ENCODE results near the gene CD200R1L.

Gene CD200R1L

DNA sequence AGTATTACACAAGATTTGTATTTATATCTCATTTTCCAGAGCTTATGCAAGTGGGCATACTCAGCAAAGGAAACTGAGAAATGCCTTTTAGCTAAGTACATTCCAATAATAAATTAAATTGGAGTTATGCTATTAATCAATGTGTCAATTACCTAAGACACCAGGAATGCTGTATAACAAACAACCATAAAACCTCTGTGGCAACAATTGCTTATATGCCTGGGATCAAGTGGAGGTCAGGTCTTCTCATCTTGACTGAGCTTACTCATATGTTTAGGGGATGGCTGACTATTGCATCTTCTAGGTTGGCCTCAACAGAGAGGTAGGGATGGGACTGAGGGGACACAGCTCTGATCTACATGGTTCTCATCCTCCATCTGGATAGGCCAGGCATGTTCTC lies 30.7 kb downstream of the CD200R1L start:
- H3K9me2 ChIP-seq (replicated peaks; ENCODE audit: low read depth, low read length), result no peaks in the 10 kb centered on the region
- no peaks in the 10 kb centered on the region for H3K27me3 ChIP-seq (ENCODE audit: insufficient read depth, low read length, poor library complexity, severe bottlenecking)
- H3F3A ChIP-seq (ENCODE audit: low read depth), result no peaks in the 10 kb centered on the region
- H2AFZ ChIP-seq (ENCODE audit: low read length), result no peak overlapping the region
- no peaks in the 10 kb centered on the region for H4K20me1 ChIP-seq (ENCODE audit: insufficient read depth, low read length, poor library complexity, severe bottlenecking)
- H3K9me3 ChIP-seq (ENCODE audit: insufficient read depth, low read depth, low read length), result no peaks in the 10 kb centered on the region
- H3K4me3 ChIP-seq (ENCODE audit: low read length, poor library complexity, severe bottlenecking), result no peak overlapping the region
- no peaks in the 10 kb centered on the region for H3K79me2 ChIP-seq (ENCODE audit: insufficient read depth, low read length)
- no peaks in the 10 kb centered on the region for H3K36me3 ChIP-seq (ENCODE audit: insufficient read depth, low read length)
- no peak overlapping the region for H3K9ac ChIP-seq (ENCODE audit: low read depth, low read length, poor library complexity, severe bottlenecking)
- H3K4me1 ChIP-seq (ENCODE audit: insufficient read depth, low read length, poor library complexity, severe bottlenecking), result peaks cover 30% of the 10 kb centered on the region
- TF ChIP-seq, protein P1, sequence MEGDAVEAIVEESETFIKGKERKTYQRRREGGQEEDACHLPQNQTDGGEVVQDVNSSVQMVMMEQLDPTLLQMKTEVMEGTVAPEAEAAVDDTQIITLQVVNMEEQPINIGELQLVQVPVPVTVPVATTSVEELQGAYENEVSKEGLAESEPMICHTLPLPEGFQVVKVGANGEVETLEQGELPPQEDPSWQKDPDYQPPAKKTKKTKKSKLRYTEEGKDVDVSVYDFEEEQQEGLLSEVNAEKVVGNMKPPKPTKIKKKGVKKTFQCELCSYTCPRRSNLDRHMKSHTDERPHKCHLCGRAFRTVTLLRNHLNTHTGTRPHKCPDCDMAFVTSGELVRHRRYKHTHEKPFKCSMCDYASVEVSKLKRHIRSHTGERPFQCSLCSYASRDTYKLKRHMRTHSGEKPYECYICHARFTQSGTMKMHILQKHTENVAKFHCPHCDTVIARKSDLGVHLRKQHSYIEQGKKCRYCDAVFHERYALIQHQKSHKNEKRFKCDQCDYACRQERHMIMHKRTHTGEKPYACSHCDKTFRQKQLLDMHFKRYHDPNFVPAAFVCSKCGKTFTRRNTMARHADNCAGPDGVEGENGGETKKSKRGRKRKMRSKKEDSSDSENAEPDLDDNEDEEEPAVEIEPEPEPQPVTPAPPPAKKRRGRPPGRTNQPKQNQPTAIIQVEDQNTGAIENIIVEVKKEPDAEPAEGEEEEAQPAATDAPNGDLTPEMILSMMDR (conservative IDR thresholded peaks at IDR 0.05; ENCODE audit: low read length), result no peak
- no peak for TF ChIP-seq EZH2phosphoT487 (IDR thresholded peaks at IDR 0.05; ENCODE audit: borderline replicate concordance)
- no peak overlapping the region for H3K4me2 ChIP-seq (ENCODE audit: low read depth, low read length, poor library complexity, severe bottlenecking)

DNA sequence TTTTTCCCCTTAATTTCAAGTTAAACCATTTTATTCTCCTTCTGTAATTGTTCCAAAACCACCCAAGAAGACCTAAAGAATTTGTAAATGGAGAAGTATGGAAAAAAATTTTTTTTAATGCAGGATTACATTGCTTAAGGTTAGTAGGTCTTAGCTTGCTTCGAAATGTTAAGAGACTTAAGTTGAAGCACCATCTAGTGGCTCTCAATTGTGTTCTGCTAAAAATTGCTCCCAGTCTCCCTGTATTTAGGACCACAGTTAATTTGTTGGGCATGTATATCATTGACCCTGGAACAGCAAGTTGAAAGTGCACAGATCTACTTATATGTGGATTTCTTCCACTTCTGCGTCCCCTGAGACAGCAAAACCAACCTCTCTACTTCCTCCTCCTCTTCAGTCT lies 32.4 kb downstream of the CD200R1L start:
- H3F3A ChIP-seq (ENCODE audit: low read depth), result no peaks in the 10 kb centered on the region
- H3K9me2 ChIP-seq (replicated peaks; ENCODE audit: low read depth, low read length), result no peaks in the 10 kb centered on the region
- no peak overlapping the region for H3K9ac ChIP-seq (ENCODE audit: low read depth, low read length, poor library complexity, severe bottlenecking)
- H3K9me3 ChIP-seq (ENCODE audit: insufficient read depth, low read depth, low read length), result no peaks in the 10 kb centered on the region
- H3K36me3 ChIP-seq (ENCODE audit: insufficient read depth, low read length), result no peaks in the 10 kb centered on the region
- no peak overlapping the region for H3K4me2 ChIP-seq (ENCODE audit: low read depth, low read length, poor library complexity, severe bottlenecking)
- H4K20me1 ChIP-seq (ENCODE audit: insufficient read depth, low read length, poor library complexity, severe bottlenecking), result no peaks in the 10 kb centered on the region
- no peaks in the 10 kb centered on the region for H3K27me3 ChIP-seq (ENCODE audit: insufficient read depth, low read length, poor library complexity, severe bottlenecking)
- H2AFZ ChIP-seq (ENCODE audit: low read length), result no peak overlapping the region
- H3K4me3 ChIP-seq (ENCODE audit: low read length, poor library complexity, severe bottlenecking), result no peak overlapping the region
- TF ChIP-seq, protein P1 (conservative IDR thresholded peaks at IDR 0.05; ENCODE audit: low read length), result peak; percentile 65
- no peak for TF ChIP-seq EZH2phosphoT487 (IDR thresholded peaks at IDR 0.05; ENCODE audit: borderline replicate concordance)
- H3K79me2 ChIP-seq (ENCODE audit: insufficient read depth, low read length), result no peaks in the 10 kb centered on the region
- peaks cover 30% of the 10 kb centered on the region for H3K4me1 ChIP-seq (ENCODE audit: insufficient read depth, low read length, poor library complexity, severe bottlenecking)

DNA sequence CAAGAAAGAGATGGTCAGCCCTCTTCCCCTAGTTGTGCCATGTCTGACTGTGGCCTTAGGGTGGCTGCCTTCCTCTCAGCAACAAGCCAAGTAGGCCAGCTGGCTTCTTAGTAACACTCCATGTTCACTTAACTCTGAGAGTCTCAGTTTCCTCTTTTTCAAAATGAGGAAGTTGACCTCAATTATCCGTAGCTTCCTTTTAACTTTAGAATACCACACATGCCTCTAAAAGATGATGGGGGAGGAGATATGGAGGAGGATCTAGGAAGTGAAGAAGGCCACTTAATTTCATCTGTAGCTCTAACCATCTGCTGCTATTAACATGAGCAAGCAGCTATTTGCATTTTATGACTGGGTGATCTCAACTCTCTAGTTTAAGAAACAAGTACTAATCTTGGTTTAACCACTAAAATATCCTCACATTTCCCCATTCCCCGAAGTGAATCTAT lies 32.9 kb downstream of the CD200R1L start:
- no peaks in the 10 kb centered on the region for H4K20me1 ChIP-seq (ENCODE audit: insufficient read depth, low read length, poor library complexity, severe bottlenecking)
- H3K4me2 ChIP-seq (ENCODE audit: low read depth, low read length, poor library complexity, severe bottlenecking), result no peak overlapping the region
- H3K9me3 ChIP-seq (ENCODE audit: insufficient read depth, low read depth, low read length), result no peaks in the 10 kb centered on the region
- no peaks in the 10 kb centered on the region for H3K9me2 ChIP-seq (replicated peaks; ENCODE audit: low read depth, low read length)
- no peaks in the 10 kb centered on the region for H3F3A ChIP-seq (ENCODE audit: low read depth)
- no peaks in the 10 kb centered on the region for H3K36me3 ChIP-seq (ENCODE audit: insufficient read depth, low read length)
- H3K79me2 ChIP-seq (ENCODE audit: insufficient read depth, low read length), result no peaks in the 10 kb centered on the region
- TF ChIP-seq, protein P1 (conservative IDR thresholded peaks at IDR 0.05; ENCODE audit: low read length), result no peak
- no peak for TF ChIP-seq EZH2phosphoT487 (IDR thresholded peaks at IDR 0.05; ENCODE audit: borderline replicate concordance)
- no peak overlapping the region for H3K4me3 ChIP-seq (ENCODE audit: low read length, poor library complexity, severe bottlenecking)
- peak overlapping the region; percentile 31; the same call in 1 of the 2 replicates for H2AFZ ChIP-seq (ENCODE audit: low read length)
- H3K9ac ChIP-seq (ENCODE audit: low read depth, low read length, poor library complexity, severe bottlenecking), result no peak overlapping the region
- no peaks in the 10 kb centered on the region for H3K27me3 ChIP-seq (ENCODE audit: insufficient read depth, low read length, poor library complexity, severe bottlenecking)
- peaks cover 30% of the 10 kb centered on the region for H3K4me1 ChIP-seq (ENCODE audit: insufficient read depth, low read length, poor library complexity, severe bottlenecking)

All from Loucy (cell line).